Naive thymus-derived CD4-positive, alpha-beta T cell (primary cell): ENCODE measurements around the gene KLF7. TPM values are rescaled to one million over a fixed set of nuclear protein-coding genes. Genes with fewer than 3 reads are reported as not detected.

Experiments
- ATAC-seq: fragments of 150-1000 bp; cut with Tn5 transposase; 2 replicates; pipeline ENCODE4 v1.10.0; 2021; ENCODE audit warnings: mild to moderate bottlenecking, moderate library complexity
- CTCF ChIA-PET: fragments of 350-600 bp; sonication (Branson Sonifier 250); formaldehyde crosslinking; loops from one replicate; lab custom pipeline; 2021; ENCODE audit warnings: antibody characterized with exemption; lab: Charles Lee
- POLR2A ChIA-PET: fragments of 350-600 bp; sonication (Branson Sonifier 250); formaldehyde crosslinking; loops from one replicate; lab custom pipeline; 2021; ENCODE audit warnings: antibody characterized with exemption, inconsistent platforms; lab: Charles Lee
- DNase-seq, 9 donors: peaks; one replicate each; pipeline versions ENCODE4 v3.0.0 to v3.0.0-alpha.2; 2020 to 2022; ENCODE audit warnings: mixed read lengths in 1 of 9
- H3K27ac ChIP-seq: one replicate; pipeline ENCODE4 v1.7.0; 2013; ENCODE audit warnings: mild to moderate bottlenecking, low read depth, low read length, moderate library complexity
- H3K27me3 ChIP-seq, 2 donors: one replicate each; pipeline ENCODE4 v1.7.0; 2013; ENCODE audit warnings: low read length in 2 of 2, mild to moderate bottlenecking in 2 of 2, moderate library complexity in 2 of 2; ENCODE audit not compliant: control insufficient read depth in 2 of 2, insufficient read depth in 2 of 2
- H3K36me3 ChIP-seq, 3 experiments: 1 replicate in 2 of 3; 2 replicates in 1 of 3; pipeline ENCODE4 v1.7.0; 2013; ENCODE audit warnings: low read length in 3 of 3, mild to moderate bottlenecking in 3 of 3, moderate library complexity in 1 of 3; ENCODE audit not compliant: insufficient read depth in 3 of 3, control insufficient read depth in 2 of 3
- H3K4me1 ChIP-seq, 2 donors: one replicate each; pipeline ENCODE4 v1.7.0; 2013; ENCODE audit warnings: low read length in 2 of 2, mild to moderate bottlenecking in 2 of 2, moderate library complexity in 1 of 2; ENCODE audit not compliant: control insufficient read depth in 2 of 2, insufficient read depth in 2 of 2
- H3K4me3 ChIP-seq: 2 replicates; pipeline ENCODE4 v1.7.0; 2013; ENCODE audit warnings: mild to moderate bottlenecking, low read length
- H3K9me3 ChIP-seq, 3 experiments: 1 replicate in 2 of 3; 2 replicates in 1 of 3; pipeline ENCODE4 v1.7.0; 2013; ENCODE audit warnings: low read length in 3 of 3; ENCODE audit not compliant: control insufficient read depth in 2 of 3
- H3K27ac Mint-ChIP-seq, 9 donors: one replicate each; pipeline ENCODE4 v1.8.0; 2020 to 2022; ENCODE audit warnings: mixed read lengths in 9 of 9, mild to moderate bottlenecking in 8 of 9, moderate library complexity in 5 of 9, inconsistent platforms in 2 of 9
- H3K27me3 Mint-ChIP-seq, 5 donors: one replicate each; pipeline ENCODE4 v1.8.0; 2021 to 2022; ENCODE audit warnings: mixed read lengths in 5 of 5, mild to moderate bottlenecking in 1 of 5
- H3K36me3 Mint-ChIP-seq, 5 donors: one replicate each; pipeline ENCODE4 v1.8.0; 2020 to 2022; ENCODE audit warnings: mixed read lengths in 5 of 5, mild to moderate bottlenecking in 3 of 5, inconsistent platforms in 1 of 5
- H3K4me1 Mint-ChIP-seq, 7 donors: one replicate each; pipeline ENCODE4 v1.8.0; 2020 to 2022; ENCODE audit warnings: mixed read lengths in 7 of 7, mild to moderate bottlenecking in 3 of 7, inconsistent platforms in 1 of 7
- H3K4me3 Mint-ChIP-seq, 10 donors: one replicate each; pipeline ENCODE4 v1.8.0; 2020 to 2022; ENCODE audit warnings: mild to moderate bottlenecking in 10 of 10, mixed read lengths in 10 of 10, moderate library complexity in 6 of 10, inconsistent platforms in 2 of 10
- H3K9me3 Mint-ChIP-seq, 11 donors: one replicate each; pipeline ENCODE4 v1.8.0; 2020 to 2022; ENCODE audit warnings: mixed read lengths in 11 of 11, mild to moderate bottlenecking in 4 of 11, inconsistent platforms in 1 of 11, moderate library complexity in 1 of 11
- intact Hi-C, 2 donors: fragments of 100-400 bp; cut with micrococcal nuclease; formaldehyde crosslinking; loops; one replicate each; pipeline ENCODE4 v1.15.1; 2023
- polyA plus RNA-seq, 2 donors: library from polyadenylated mRNA; unstranded; fragments of 300-500 nt; fragmentation: Illumina TruSeq; gene quantifications; one replicate each; pipeline ENCODE4 v1.2.3, GENCODE V29; 2021
- total RNA-seq, 6 experiments: library from RNA in 5 of 6; stranded (reverse) in 5 of 6; gene quantifications; 1 replicate in 5 of 6; 2 replicates in 1 of 6; pipeline ENCODE4 v1.2.3 and lab custom pipeline; 2021 to 2026

KLF7 gene
- total and polyA plus RNA-seq, 7 experiments from 2014 or later, result 18.7 to 93.3 (median 71.7) TPM

GRCh38 chr2:207085110-207085509 is 80.6 kb downstream of the KLF7 start:
- Histone ChIP-seq H3K4me3 (no peak overlapping the region), H3K4me1 (peaks cover 0 to 22% of the 10 kb centered on the region in 2 donors), H3K27ac (no peak overlapping the region), H3K27me3 (no peaks in the 10 kb centered on the region), H3K9me3 (no peaks in the 10 kb centered on the region), H3K36me3 (peaks cover 0 to 65% (median 6%) of the 10 kb centered on the region in 3 experiments)
- ChIA-PET CTCF (interaction anchor here (0.7 kb wide), 1 partner anchor 110 kb away, joined by 5 read pairs; no protein-coding TSS in a partner anchor), POLR2A (interaction anchor here (0.6 kb wide), 1 partner anchor 12 kb away, joined by 5 read pairs; no protein-coding TSS in a partner anchor)
- intact Hi-C loops, result no loop called here
- DNase-seq (no peak), ATAC-seq (no peak)
- peaks cover 20 to 71% (median 50%) of the 10 kb centered on the region in 5 donors for H3K36me3 Mint-ChIP-seq
- H3K4me1 Mint-ChIP-seq, result peaks cover 20 to 28% (median 25%) of the 10 kb centered on the region in 7 donors
- H3K9me3 Mint-ChIP-seq, result no peaks in the 10 kb centered on the region
- peak overlapping the region in 2 of 9 donors; percentile 57 to 76 for H3K27ac Mint-ChIP-seq
- H3K4me3 Mint-ChIP-seq, result no peak overlapping the region
- no peaks in the 10 kb centered on the region for H3K27me3 Mint-ChIP-seq

- intact Hi-C loops, result no loop called here
- H3K27me3 Mint-ChIP-seq, result no peaks in the 10 kb centered on the region
- POLR2A ChIA-PET, result interaction anchor here (0.6 to 0.7 kb wide), 2 partner anchors 72 to 375 kb away, joined by 3 read pairs; no protein-coding TSS in a partner anchor
- no peaks in the 10 kb centered on the region for H3K9me3 ChIP-seq
- ATAC-seq, result no peak
- CTCF ChIA-PET, result no interaction called here
- H3K27ac ChIP-seq, result no peak overlapping the region
- H3K27ac Mint-ChIP-seq, result peak overlapping the region in 4 of 9 donors; percentile 23 to 93 (median 48)
- DNase-seq, result no peak
- H3K4me1 ChIP-seq, result peaks cover 0 to 6% of the 10 kb centered on the region in 2 donors
- H3K27me3 ChIP-seq, result no peaks in the 10 kb centered on the region
- H3K4me3 Mint-ChIP-seq, result no peak overlapping the region
- no peaks in the 10 kb centered on the region for H3K9me3 Mint-ChIP-seq
- H3K36me3 ChIP-seq, result peaks cover 0 to 80% (median 6%) of the 10 kb centered on the region in 3 experiments
- H3K4me1 Mint-ChIP-seq, result peaks cover 5 to 15% (median 10%) of the 10 kb centered on the region in 7 donors
- no peak overlapping the region for H3K4me3 ChIP-seq
- H3K36me3 Mint-ChIP-seq, result peaks cover 25 to 83% (median 58%) of the 10 kb centered on the region in 5 donors
Measured at GRCh38 chr2:207083361-207084110, 82.2 kb downstream of the KLF7 start.

- Histone ChIP-seq H3K4me1 (no peaks in the 10 kb centered on the region), H3K9me3 (no peaks in the 10 kb centered on the region), H3K36me3 (peaks cover 0 to 80% (median 6%) of the 10 kb centered on the region in 3 experiments), H3K27ac (no peak overlapping the region), H3K27me3 (no peaks in the 10 kb centered on the region), H3K4me3 (no peak overlapping the region)
- Mint-ChIP-seq H3K4me1 (peaks cover 0 to 10% (median 3%) of the 10 kb centered on the region in 7 donors), H3K36me3 (peaks cover 25 to 80% (median 59%) of the 10 kb centered on the region in 5 donors), H3K9me3 (no peaks in the 10 kb centered on the region), H3K27me3 (no peaks in the 10 kb centered on the region), H3K4me3 (no peak overlapping the region), H3K27ac (peak overlapping the region in 2 of 9 donors; percentile 10 to 66)
- intact Hi-C loops, result no loop called here
- no peak for DNase-seq
- ChIA-PET CTCF (interaction anchor here (0.6 kb wide), 1 partner anchor 20 kb away, joined by 3 read pairs; no protein-coding TSS in a partner anchor), POLR2A (interaction anchor here (1.2 kb wide), 2 partner anchors 82 to 84 kb away, joined by 3 to 4 read pairs; partner anchors contain the start of gene KLF7)
- ATAC-seq, result no peak
Measured at GRCh38 chr2:207082619-207083018, 83.1 kb downstream of the KLF7 start.

- no peak for ATAC-seq
- H3K27me3 Mint-ChIP-seq, result no peaks in the 10 kb centered on the region
- peaks cover 8 to 55% (median 45%) of the 10 kb centered on the region in 5 donors for H3K36me3 Mint-ChIP-seq
- peak overlapping the region in 1 of 9 donors; percentile 16 for H3K27ac Mint-ChIP-seq
- no peak overlapping the region for H3K4me3 ChIP-seq
- H3K36me3 ChIP-seq, result peaks cover 0 to 49% (median 0%) of the 10 kb centered on the region in 3 experiments
- ChIA-PET POLR2A (no interaction called here), CTCF (no interaction called here)
- no peak overlapping the region for H3K4me3 Mint-ChIP-seq
- H3K27me3 ChIP-seq, result no peaks in the 10 kb centered on the region
- intact Hi-C loops, result no loop called here
- no peak for DNase-seq
- peaks cover 3 to 11% of the 10 kb centered on the region in 2 donors for H3K4me1 ChIP-seq
- no peaks in the 10 kb centered on the region for H3K9me3 Mint-ChIP-seq
- H3K4me1 Mint-ChIP-seq, result peaks cover 25 to 37% (median 30%) of the 10 kb centered on the region in 7 donors
- H3K27ac ChIP-seq, result no peak overlapping the region
- no peaks in the 10 kb centered on the region for H3K9me3 ChIP-seq
Measured at GRCh38 chr2:207078186-207078798, 87.5 kb downstream of the KLF7 start.

- Histone ChIP-seq H3K4me3 (no peak overlapping the region), H3K27me3 (no peaks in the 10 kb centered on the region), H3K9me3 (no peaks in the 10 kb centered on the region), H3K27ac (no peak overlapping the region), H3K4me1 (peaks cover 3 to 11% of the 10 kb centered on the region in 2 donors), H3K36me3 (peaks cover 0 to 39% (median 0%) of the 10 kb centered on the region in 3 experiments)
- peaks cover 25 to 42% (median 35%) of the 10 kb centered on the region in 7 donors for H3K4me1 Mint-ChIP-seq
- ATAC-seq (no peak), DNase-seq (no peak)
- peaks cover 0 to 2% (median 0%) of the 10 kb centered on the region in 11 donors for H3K9me3 Mint-ChIP-seq
- H3K36me3 Mint-ChIP-seq, result peaks cover 8 to 47% (median 41%) of the 10 kb centered on the region in 5 donors
- CTCF ChIA-PET, result no interaction called here
- peak overlapping the region in 1 of 9 donors; percentile 80 for H3K27ac Mint-ChIP-seq
- intact Hi-C loops, result no loop called here
- H3K4me3 Mint-ChIP-seq, result no peak overlapping the region
- POLR2A ChIA-PET, result interaction anchor here (0.7 kb wide), 1 partner anchor 93 kb away, joined by 3 read pairs; no protein-coding TSS in a partner anchor
- H3K27me3 Mint-ChIP-seq, result no peaks in the 10 kb centered on the region
Measured at GRCh38 chr2:207077266-207077665, 88.5 kb downstream of the KLF7 start.

GRCh38 chr2:207075456-207075855 is 90.3 kb downstream of the KLF7 start:
- CTCF ChIA-PET, result interaction anchor here (0.7 to 1.1 kb wide), 2 partner anchors 78 to 163 kb away, joined by 3 to 4 read pairs; no protein-coding TSS in a partner anchor

More at GRCh38 chr2:207075456-207075855, 90.3 kb downstream of the KLF7 start:
- intact Hi-C loops, result no loop called here
- Mint-ChIP-seq H3K27ac (peak overlapping the region in 2 of 9 donors; percentile 3 to 16), H3K9me3 (peaks cover 0 to 2% (median 0%) of the 10 kb centered on the region in 11 donors), H3K27me3 (no peaks in the 10 kb centered on the region), H3K4me3 (no peak overlapping the region), H3K36me3 (peaks cover 5 to 33% (median 29%) of the 10 kb centered on the region in 5 donors), H3K4me1 (peaks cover 25 to 42% (median 35%) of the 10 kb centered on the region in 7 donors)
- H3K27me3 ChIP-seq, result no peaks in the 10 kb centered on the region
- POLR2A ChIA-PET, result no interaction called here
- no peaks in the 10 kb centered on the region for H3K9me3 ChIP-seq
- no peak overlapping the region for H3K27ac ChIP-seq
- H3K36me3 ChIP-seq, result peaks cover 0 to 21% (median 0%) of the 10 kb centered on the region in 3 experiments
- no peak overlapping the region for H3K4me3 ChIP-seq
- peaks cover 3 to 11% of the 10 kb centered on the region in 2 donors for H3K4me1 ChIP-seq
- DNase-seq (no peak), ATAC-seq (no peak)
